Gastrocnemius medialis (tissue), 4 donors: ENCODE measurements around the gene BNC2. TPM values are rescaled to one million over a fixed set of nuclear protein-coding genes. Genes with fewer than 3 reads are reported as not detected.

Source experiments
- ATAC-seq, 2 donors: fragments of 150-250 bp; one replicate each; pipeline ENCODE4 v1.9.1; 2016
- DNase-seq, 2 donors: peaks; one replicate each; pipeline ENCODE4 v3.0.0-alpha.2; 2019
- H3K27ac ChIP-seq, 4 donors: fragments of 200-600 bp; sonication (generic); 1 replicate in 1 of 4; 2 replicates in 3 of 4; pipeline ENCODE4 v1.5.1; 2016 to 2018; ENCODE audit warnings: mild to moderate bottlenecking in 2 of 4, moderate library complexity in 1 of 4
- H3K27me3 ChIP-seq, 3 donors: fragments of 200-600 bp; sonication (generic) in 2 of 3; 1 replicate in 1 of 3; 2 replicates in 2 of 3; pipeline versions ENCODE4 v1.5.1 to v1.6.0; 2016 to 2019; ENCODE audit warnings: mild to moderate bottlenecking in 1 of 3, moderate library complexity in 1 of 3
- H3K36me3 ChIP-seq, 2 donors: fragments of 200-600 bp; sonication (generic) in 1 of 2; one replicate each; pipeline ENCODE4 v1.5.1; 2017 to 2018
- H3K4me1 ChIP-seq, 2 donors: fragments of 200-600 bp; sonication (generic) in 1 of 2; one replicate each; pipeline ENCODE4 v1.5.1; 2016 to 2017; ENCODE audit warnings: mild to moderate bottlenecking in 2 of 2
- H3K4me3 ChIP-seq, 4 donors: fragments of 200-600 bp; sonication (generic) in 3 of 4; 1 replicate in 1 of 4; 2 replicates in 3 of 4; pipeline ENCODE4 v1.5.1; 2016 to 2019; ENCODE audit warnings: mild to moderate bottlenecking in 2 of 4
- H3K9me3 ChIP-seq, 3 donors: fragments of 200-600 bp; sonication (generic) in 2 of 3; 1 replicate in 1 of 3; 2 replicates in 2 of 3; pipeline ENCODE4 v1.5.1; 2016 to 2019
- CTCF ChIP-seq, 5 experiments: fragments of 450-650 bp in 3 of 5; fragments of 200-600 bp in 2 of 5; sonication (generic) in 2 of 5; IDR thresholded peaks in 4 of 5; conservative IDR thresholded peaks in 1 of 5; 1 replicate in 4 of 5; 2 replicates in 1 of 5; pipeline ENCODE4 v1.5.1; 2016 to 2019; ENCODE audit warnings: antibody characterized with exemption in 5 of 5, mild to moderate bottlenecking in 3 of 5, moderate library complexity in 3 of 5
- POLR2A ChIP-seq, 2 donors: fragments of 450-650 bp; IDR thresholded peaks; one replicate each; pipeline ENCODE4 v1.6.1; 2017; ENCODE audit warnings: antibody characterized with exemption in 2 of 2, mild to moderate bottlenecking in 2 of 2, moderate library complexity in 2 of 2
- in situ Hi-C, 4 donors: fragments of 200-750 bp; cut with MboI; loops; one replicate each; pipeline versions ENCODE4 v1.15.0 to v1.8.0; 2017; ENCODE audit warnings: low sequenced_read_pairs in 4 of 4
- intact Hi-C: fragments of 100-400 bp; cut with DNase I; formaldehyde crosslinking; loops from one replicate; pipeline ENCODE4 v1.15.1; 2023; ENCODE audit warnings: low total_unique reads
- total RNA-seq, 4 donors: library from RNA; depleted of rRNA; stranded (reverse); fragments of >200 nt; gene quantifications; one replicate each; pipeline versions ENCODE4 v1.1.0 to v1.2.3, GENCODE V29; 2016

The BNC2 gene
- total RNA-seq, 4 donors from 2014 or later: 40.9 to 122 (median 68.7) TPM

GRCh38 chr9:16815079-16815478 is 55.4 kb downstream of the BNC2 start:
- in situ Hi-C loops: no loop called here
- no peaks in the 10 kb centered on the region for H3K9me3 ChIP-seq
- no peaks in the 10 kb centered on the region for H3K27me3 ChIP-seq
- H3K36me3 ChIP-seq: no peaks in the 10 kb centered on the region
- H3K4me3 ChIP-seq: no peak overlapping the region
- intact Hi-C loops: no loop called here
- DNase-seq: no peak
- peaks cover 0 to 6% of the 10 kb centered on the region in 2 donors for H3K4me1 ChIP-seq
- H3K27ac ChIP-seq: no peak overlapping the region
- TF ChIP-seq CTCF (IDR thresholded peaks at IDR 0.05 in 4 of 5, conservative IDR thresholded peaks at IDR 0.05 in 1 of 5): no peak
- no peak for TF ChIP-seq POLR2A (IDR thresholded peaks at IDR 0.05)
- no peak for ATAC-seq

GRCh38 chr9:16813838-16814237 is 56.6 kb downstream of the BNC2 start:
- DNase-seq (no peak), ATAC-seq (peak; percentile 39 to 44)
- Histone ChIP-seq H3K4me3 (no peak overlapping the region), H3K27ac (no peak overlapping the region), H3K9me3 (no peaks in the 10 kb centered on the region), H3K27me3 (no peaks in the 10 kb centered on the region), H3K4me1 (peaks cover 0 to 6% of the 10 kb centered on the region in 2 donors), H3K36me3 (no peaks in the 10 kb centered on the region)
- in situ Hi-C loops: no loop called here
- intact Hi-C loops: no loop called here
- no peak for TF ChIP-seq POLR2A (IDR thresholded peaks at IDR 0.05)

DNA sequence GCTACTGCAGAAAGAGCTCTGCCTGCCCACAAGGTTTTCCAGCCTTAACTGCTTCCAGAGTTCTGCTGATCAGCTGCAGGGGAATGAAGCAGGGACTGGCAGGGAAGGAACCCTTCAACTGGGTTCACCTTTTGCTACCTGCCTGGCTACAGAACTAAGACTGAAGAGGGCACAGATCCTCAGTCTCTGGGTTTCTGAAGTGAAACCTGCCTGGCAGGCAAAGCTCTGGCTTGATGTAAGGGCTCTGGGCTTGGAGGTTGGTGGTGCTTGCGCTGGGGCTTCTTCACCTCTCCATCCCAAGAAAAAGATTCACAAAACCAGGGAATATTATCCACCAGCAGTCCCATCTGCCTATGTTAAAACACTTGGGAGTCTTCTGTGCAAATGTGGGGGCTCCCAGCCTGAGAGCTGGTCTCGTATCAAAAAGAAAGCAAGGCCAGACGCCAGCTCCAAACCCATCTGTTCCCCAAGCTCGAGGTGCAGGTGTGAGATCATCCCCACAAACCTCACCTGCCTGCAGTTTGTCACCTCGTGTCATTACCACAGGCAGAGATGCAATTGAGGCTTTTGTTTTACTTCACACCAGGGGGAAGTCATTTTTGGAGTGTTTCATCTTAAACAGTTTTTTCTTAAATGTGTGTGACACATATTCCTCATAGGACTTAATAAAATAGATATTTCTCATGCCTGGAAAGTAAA is 58.3 kb downstream of the BNC2 start:
- in situ Hi-C loops: no loop called here
- TF ChIP-seq POLR2A (IDR thresholded peaks at IDR 0.05): no peak
- intact Hi-C loops: no loop called here

DNA sequence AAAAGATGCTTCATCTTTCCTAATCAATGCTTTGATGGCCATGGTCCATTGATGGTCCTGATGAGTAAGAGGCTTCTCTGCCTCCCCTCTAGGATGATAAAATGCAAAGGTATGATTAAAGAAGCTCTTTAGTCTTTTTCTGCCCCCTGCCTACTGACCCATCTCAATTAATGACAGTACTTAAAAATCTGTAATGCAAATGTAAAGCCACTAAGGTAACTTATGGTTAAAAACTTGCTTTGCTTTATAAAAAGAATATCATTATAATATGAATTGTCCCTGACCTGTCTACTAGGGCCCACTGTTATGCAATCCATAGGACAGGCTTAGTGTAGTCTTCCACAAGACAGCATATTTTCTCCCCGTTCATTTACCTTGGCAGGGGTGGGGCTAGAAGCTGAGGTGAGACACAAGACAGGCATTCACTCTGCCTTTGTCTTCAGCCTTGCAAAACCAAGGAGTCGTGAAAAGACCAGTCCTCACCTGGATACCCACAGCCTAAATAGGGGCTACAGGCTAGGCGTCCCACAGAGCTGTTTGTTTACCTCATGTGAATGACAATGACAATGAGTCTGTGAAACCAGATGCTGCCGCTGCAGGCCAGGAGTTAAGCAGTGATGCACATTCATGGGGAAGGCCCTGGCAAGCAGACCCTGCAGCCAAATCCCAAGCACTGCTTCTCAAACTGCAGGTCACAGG is 60.4 kb downstream of the BNC2 start:
- no peak overlapping the region for H3K4me3 ChIP-seq
- no peaks in the 10 kb centered on the region for H3K9me3 ChIP-seq
- no peaks in the 10 kb centered on the region for H3K27me3 ChIP-seq
- in situ Hi-C loops: no loop called here
- peaks cover 0 to 6% of the 10 kb centered on the region in 2 donors for H3K4me1 ChIP-seq
- no peaks in the 10 kb centered on the region for H3K36me3 ChIP-seq
- DNase-seq (no peak), ATAC-seq (no peak)
- no peak overlapping the region for H3K27ac ChIP-seq
- TF ChIP-seq CTCF (IDR thresholded peaks at IDR 0.05 in 4 of 5, conservative IDR thresholded peaks at IDR 0.05 in 1 of 5) (no peak), POLR2A (IDR thresholded peaks at IDR 0.05) (no peak)
- intact Hi-C loops: no loop called here

More for the DNA sequence above, 58.3 kb downstream of the BNC2 start:
- no peaks in the 10 kb centered on the region for H3K27me3 ChIP-seq
- H3K36me3 ChIP-seq: no peaks in the 10 kb centered on the region
- no peak overlapping the region for H3K4me3 ChIP-seq
- ATAC-seq (no peak), DNase-seq (no peak)
- no peaks in the 10 kb centered on the region for H3K9me3 ChIP-seq
- H3K4me1 ChIP-seq: peaks cover 0 to 6% of the 10 kb centered on the region in 2 donors
- no peak overlapping the region for H3K27ac ChIP-seq

GRCh38 chr9:16806674-16807073 is 63.8 kb downstream of the BNC2 start:
- Histone ChIP-seq H3K9me3 (no peaks in the 10 kb centered on the region), H3K27me3 (no peaks in the 10 kb centered on the region), H3K27ac (no peak overlapping the region), H3K4me3 (no peak overlapping the region), H3K36me3 (no peaks in the 10 kb centered on the region), H3K4me1 (no peaks in the 10 kb centered on the region)
- DNase-seq: no peak
- in situ Hi-C loops: no loop called here
- ATAC-seq: no peak
- intact Hi-C loops: no loop called here
- TF ChIP-seq POLR2A (IDR thresholded peaks at IDR 0.05) (no peak), CTCF (IDR thresholded peaks at IDR 0.05 in 4 of 5, conservative IDR thresholded peaks at IDR 0.05 in 1 of 5) (no peak)
